Measurements from ENCODE around the gene F3.

DNA sequence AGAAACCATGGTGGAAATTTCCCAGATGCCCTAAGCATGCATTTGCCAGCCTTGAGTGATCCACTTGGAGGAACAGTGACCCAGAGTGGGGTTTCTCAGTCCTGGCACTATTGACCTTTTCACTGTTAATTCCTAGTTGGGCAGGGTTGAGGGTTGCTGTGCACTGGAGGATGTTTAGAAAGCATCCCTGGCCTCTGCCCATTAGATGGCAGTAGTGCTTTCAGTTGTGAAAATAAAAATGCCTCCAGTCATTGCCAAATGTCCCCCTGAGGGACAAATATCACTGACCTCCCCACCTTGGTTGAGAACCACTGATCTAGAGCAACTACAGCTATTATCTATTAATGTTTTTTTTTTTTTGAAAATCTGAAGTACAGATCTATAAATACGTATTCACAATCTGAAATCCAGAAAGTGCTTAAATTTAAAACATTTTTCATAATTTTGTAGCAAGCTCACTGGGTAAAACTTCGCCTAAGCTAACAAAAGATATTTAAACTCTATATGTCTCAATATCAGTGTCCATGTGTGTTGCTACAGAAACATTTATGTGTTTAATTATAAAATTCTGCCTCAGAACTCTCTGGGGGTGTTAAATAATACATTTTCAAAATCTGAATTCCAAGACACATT is 27.3 kb downstream of the F3 start:
- TF ChIP-seq, protein P1, sequence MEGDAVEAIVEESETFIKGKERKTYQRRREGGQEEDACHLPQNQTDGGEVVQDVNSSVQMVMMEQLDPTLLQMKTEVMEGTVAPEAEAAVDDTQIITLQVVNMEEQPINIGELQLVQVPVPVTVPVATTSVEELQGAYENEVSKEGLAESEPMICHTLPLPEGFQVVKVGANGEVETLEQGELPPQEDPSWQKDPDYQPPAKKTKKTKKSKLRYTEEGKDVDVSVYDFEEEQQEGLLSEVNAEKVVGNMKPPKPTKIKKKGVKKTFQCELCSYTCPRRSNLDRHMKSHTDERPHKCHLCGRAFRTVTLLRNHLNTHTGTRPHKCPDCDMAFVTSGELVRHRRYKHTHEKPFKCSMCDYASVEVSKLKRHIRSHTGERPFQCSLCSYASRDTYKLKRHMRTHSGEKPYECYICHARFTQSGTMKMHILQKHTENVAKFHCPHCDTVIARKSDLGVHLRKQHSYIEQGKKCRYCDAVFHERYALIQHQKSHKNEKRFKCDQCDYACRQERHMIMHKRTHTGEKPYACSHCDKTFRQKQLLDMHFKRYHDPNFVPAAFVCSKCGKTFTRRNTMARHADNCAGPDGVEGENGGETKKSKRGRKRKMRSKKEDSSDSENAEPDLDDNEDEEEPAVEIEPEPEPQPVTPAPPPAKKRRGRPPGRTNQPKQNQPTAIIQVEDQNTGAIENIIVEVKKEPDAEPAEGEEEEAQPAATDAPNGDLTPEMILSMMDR (IDR thresholded peaks at IDR 0.05; ENCODE audit: low read depth, low read length): peak; percentile 49
- TF ChIP-seq EZH2phosphoT487 (IDR thresholded peaks at IDR 0.05; ENCODE audit: low read depth): no peak

Measured in OCI-LY3 (cell line).